K562 (cell line): Measurements from ENCODE around the gene SPCS2. TPM values are rescaled to one million over a fixed set of nuclear protein-coding genes. Genes with fewer than 3 reads are reported as not detected.

Source experiments
- ATAC-seq: fragments of 200-7000 bp; cut with Tn5 transposase; 3 replicates; pipeline ENCODE4 v1.9.1; 2020; ENCODE audit warnings: moderate library complexity
- BruUV-seq: library from RNA; stranded (reverse); fragments of 400-500 nt; replicated peaks from 2 replicates; lab custom pipeline; 2021; lab: Mats Ljungman, UMichigan
- CTCF ChIA-PET: fragments of 300-600 bp; formaldehyde crosslinking; extraction: SDS; loops from one replicate; lab custom pipeline; 2021; ENCODE audit warnings: low intra/inter-chr PET ratio; lab: Yijun Ruan, JAX
- POLR2A ChIA-PET: fragments of 300-600, 350-650 bp; sonication (Branson Sonifier 250); formaldehyde crosslinking; extraction: SDS; loops from one replicate; lab custom pipeline; 2021; ENCODE audit warnings: antibody characterized with exemption, inconsistent platforms; lab: Yijun Ruan, JAX
- DNase-seq, 4 experiments: peaks; one replicate each; pipeline versions ENCODE4 v3.0.0 to v3.0.0-alpha.2; 2011 to 2018; ENCODE audit warnings: low spot score in 3 of 4, mixed read lengths in 3 of 4; ENCODE audit errors: extremely low read depth in 1 of 4
- FAIRE-seq: peaks from 2 replicates; lab custom pipeline; 2011; peaks lifted over from hg19 to GRCh38; lab: Jason Lieb, UNC
- H2AFZ ChIP-seq: 2 replicates; pipeline ENCODE4 v1.6.0; 2011; ENCODE audit warnings: low read depth, low read length, control low read depth, inconsistent platforms
- H3K27ac ChIP-seq: fragments of 200-600 bp; 3 replicates; pipeline ENCODE4 v1.8.0; 2011; ENCODE audit warnings: low read depth, mild to moderate bottlenecking, control low read depth, inconsistent platforms, low read length, moderate library complexity, mixed read lengths; ENCODE audit errors: extremely low read depth
- H3K27me3 ChIP-seq, 2 experiments: fragments of 300-600 bp in 1 of 2; 2 replicates in 1 of 2; 3 replicates in 1 of 2; pipeline versions ENCODE4 v1.6.0 to v1.8.0; 2011; ENCODE audit warnings: inconsistent platforms in 2 of 2, low read length in 2 of 2, mild to moderate bottlenecking in 1 of 2, mixed read lengths in 1 of 2, moderate library complexity in 1 of 2; ENCODE audit not compliant: control insufficient read depth in 2 of 2, insufficient read depth in 2 of 2
- H3K36me3 ChIP-seq: fragments of 300-600 bp; 3 replicates; pipeline ENCODE4 v1.8.0; 2011; ENCODE audit warnings: mild to moderate bottlenecking, low read length, inconsistent platforms; ENCODE audit not compliant: control insufficient read depth, insufficient read depth
- H3K4me1 ChIP-seq, 2 experiments: fragments of 200-600 bp in 1 of 2; replicated peaks in 1 of 2; 2 replicates in 1 of 2; 3 replicates in 1 of 2; pipeline versions ENCODE4 v1.5.1 to v1.8.0; 2011; ENCODE audit warnings: inconsistent platforms in 2 of 2, low read length in 2 of 2, mild to moderate bottlenecking in 1 of 2, mixed read lengths in 1 of 2, moderate library complexity in 1 of 2; ENCODE audit not compliant: control insufficient read depth in 2 of 2, insufficient read depth in 2 of 2
- H3K4me2 ChIP-seq: 2 replicates; pipeline ENCODE4 v1.6.1; 2011; ENCODE audit warnings: low read length, control low read depth, inconsistent platforms, mixed read lengths; ENCODE audit not compliant: insufficient read depth
- H3K4me3 ChIP-seq: fragments of 200-600 bp; sonication (generic), shearing (Covaris generic); 2 replicates; pipeline ENCODE4 v1.5.1; 2016; ENCODE audit warnings: control low read depth, inconsistent platforms
- H3K79me2 ChIP-seq: fragments of 200-600 bp; 3 replicates; pipeline ENCODE4 v1.8.0; 2011; ENCODE audit warnings: low read length, inconsistent platforms; ENCODE audit not compliant: control insufficient read depth, insufficient read depth
- H3K9ac ChIP-seq, 2 experiments: 2 replicates each; pipeline versions ENCODE4 v1.6.0 to v1.6.1; 2011; ENCODE audit warnings: low read depth in 2 of 2, low read length in 2 of 2, control low read depth in 1 of 2, inconsistent platforms in 1 of 2, mild to moderate bottlenecking in 1 of 2, mixed read lengths in 1 of 2; ENCODE audit not compliant: insufficient read depth in 1 of 2
- H3K9me1 ChIP-seq: one replicate; pipeline ENCODE4 v1.6.0; 2011; ENCODE audit warnings: inconsistent platforms, mild to moderate bottlenecking, low read length, moderate library complexity; ENCODE audit not compliant: control insufficient read depth, insufficient read depth
- H3K9me3 ChIP-seq: replicated peaks from 2 replicates; pipeline ENCODE4 v1.5.1; 2011; ENCODE audit warnings: low read depth, low read length, inconsistent platforms; ENCODE audit not compliant: control insufficient read depth, insufficient read depth
- H4K20me1 ChIP-seq: replicated peaks from 2 replicates; pipeline ENCODE4 v1.6.1; 2011; ENCODE audit warnings: low read length, inconsistent platforms, mixed read lengths; ENCODE audit not compliant: control insufficient read depth, insufficient read depth
- BMI1 ChIP-seq: fragments of 150-350 bp; IDR thresholded peaks from 2 replicates; pipeline ENCODE4 v1.6.1; 2014; ENCODE audit warnings: low read length
- NFIC ChIP-seq: fragments of 450-650 bp; IDR thresholded peaks from 2 replicates; pipeline ENCODE4 v1.6.1; 2017; ENCODE audit warnings: mild to moderate bottlenecking, inconsistent platforms
- RBM25 ChIP-seq: fragments of 200-400 bp; formaldehyde crosslinking; IDR thresholded peaks from 2 replicates; pipeline ENCODE4 v1.6.1; 2018; ENCODE audit warnings: low read length, low read depth, moderate library complexity; ENCODE audit not compliant: severe bottlenecking
- SMC3 ChIP-seq: conservative IDR thresholded peaks from 2 replicates; pipeline ENCODE4 v1.6.1; 2011; ENCODE audit warnings: low read depth, low read length, improper control_type of control experiment; ENCODE audit not compliant: insufficient read depth
- ZBED1 ChIP-seq: IDR thresholded peaks from 2 replicates; pipeline ENCODE4 v1.6.1; 2014
- ZNF121 ChIP-seq: sonication (generic); formaldehyde crosslinking; conservative IDR thresholded peaks from 2 replicates; pipeline ENCODE4 v1.8.0; 2022; ENCODE audit warnings: missing genetic modification reagents
- WGBS: fragments of 100-300 bp; shearing (Covaris generic); methylation state at CpG from one replicate; pipeline ENCODE4 v1.1.6; 2016; ENCODE audit warnings: low coverage, mixed read lengths; ENCODE audit not compliant: insufficient coverage; ENCODE audit errors: missing lambda C conversion rate; 5-methylcytosine and 5-hydroxymethylcytosine counted together
- in situ Hi-C: fragments of 300-500 bp; cut with MboI; formaldehyde crosslinking; loops from 4 replicates; pipeline ENCODE4 v1.15.0; 2018; ENCODE audit warnings: inconsistent platforms, mixed read lengths
- intact Hi-C: fragments of 100-400 bp; cut with micrococcal nuclease; formaldehyde crosslinking; loops from 2 replicates; pipeline ENCODE4 v1.14.2; 2022
- polyA plus RNA-seq, 8 experiments: library from polyadenylated mRNA; depleted of rRNA in 4 of 8; stranded (reverse) in 5 of 8; unstranded in 3 of 8; fragments of >200 nt; fragmentation: Nextera tagmentation in 2 of 8; fragmentation: Illumina TruSeq in 1 of 8; extraction: Ambion mirVana in 2 of 8; extraction: Trizol in 1 of 8; gene quantifications; 2 replicates each; pipeline versions ENCODE4 v1.2.1 to v1.2.3, GENCODE V29; 2011 to 2014; ENCODE audit warnings: inconsistent platforms in 1 of 8, missing spikeins in 1 of 8
- total RNA-seq, 7 experiments: library from RNA; depleted of rRNA in 6 of 7; stranded (reverse); fragments of >200 nt in 6 of 7; fragmentation: Illumina TruSeq in 2 of 7; extraction: Trizol in 2 of 7; gene quantifications; 2 replicates each; pipeline versions ENCODE4 v1.2.1 to v1.2.3, GENCODE V29; 2011 to 2021; ENCODE audit warnings: low replicate concordance in 1 of 7

The SPCS2 gene
- total and polyA plus RNA-seq, 9 of the 15 experiments (the other 6 are each of a cell fraction or from before 2014, with no cell fraction given), result 38.2 to 458 (median 193) TPM

- TF ChIP-seq RBM25 (no peak), ZBED1 (no peak), BMI1 (no peak), ZNF121 (CRISPR knock-in tag) (no peak)
Observed at GRCh38 chr11:74935285-74935684, 13.8 kb upstream of the SPCS2 start (continued).

- peaks cover 76% of the 10 kb centered on the region for H3K36me3 ChIP-seq
- H3K9ac ChIP-seq, result no peak overlapping the region
Observed at GRCh38 chr11:74936087-74936486, 13.0 kb upstream of the SPCS2 start.

More at GRCh38 chr11:74936087-74936486, 13.0 kb upstream of the SPCS2 start:
- peak in 1 of 4 experiments; percentile 33 for DNase-seq
- TF ChIP-seq NFIC (peak; percentile 66), SMC3 (no peak)
- Histone ChIP-seq H3K9me3 (no peaks in the 10 kb centered on the region), H3K9me1 (no peaks in the 10 kb centered on the region), H2AFZ (no peak overlapping the region), H4K20me1 (0 out of 2 replicates have a peak, but pooled peaks cover 3% of the 10 kb centered on the region), H3K27me3 (no peaks in the 10 kb centered on the region), H3K4me3 (no peak overlapping the region), H3K79me2 (no peaks in the 10 kb centered on the region), H3K4me1 (peaks cover 0 to 13% of the 10 kb centered on the region in 2 experiments; a peak in 2 of 5 replicates), H3K4me2 (no peak overlapping the region), H3K27ac (no peak overlapping the region)
- intact Hi-C loops (no loop called here), in situ Hi-C loops (no loop called here)
- BruUV-seq, result no TSS peak
- 44% methylated on average over 2 of the region's 2 CpGs for WGBS
- FAIRE-seq, result no peak
- CTCF ChIA-PET, result no interaction called here
- peak; percentile 40; the same call in 2 of the 3 replicates for ATAC-seq
- POLR2A ChIA-PET, result interaction anchor here (2.5 kb wide), 1 partner anchor 14 kb away, joined by 11 read pairs; the partner anchor contains the start of genes SPCS2 and XRRA1
